ENCODE measurements around the gene VRK3.
"Not testable (repeated sequence)": the region's sequence is repeated elsewhere in the genome, so short reads cannot be mapped to it uniquely, and the experiment has no call there.

VRK3 gene

DNA sequence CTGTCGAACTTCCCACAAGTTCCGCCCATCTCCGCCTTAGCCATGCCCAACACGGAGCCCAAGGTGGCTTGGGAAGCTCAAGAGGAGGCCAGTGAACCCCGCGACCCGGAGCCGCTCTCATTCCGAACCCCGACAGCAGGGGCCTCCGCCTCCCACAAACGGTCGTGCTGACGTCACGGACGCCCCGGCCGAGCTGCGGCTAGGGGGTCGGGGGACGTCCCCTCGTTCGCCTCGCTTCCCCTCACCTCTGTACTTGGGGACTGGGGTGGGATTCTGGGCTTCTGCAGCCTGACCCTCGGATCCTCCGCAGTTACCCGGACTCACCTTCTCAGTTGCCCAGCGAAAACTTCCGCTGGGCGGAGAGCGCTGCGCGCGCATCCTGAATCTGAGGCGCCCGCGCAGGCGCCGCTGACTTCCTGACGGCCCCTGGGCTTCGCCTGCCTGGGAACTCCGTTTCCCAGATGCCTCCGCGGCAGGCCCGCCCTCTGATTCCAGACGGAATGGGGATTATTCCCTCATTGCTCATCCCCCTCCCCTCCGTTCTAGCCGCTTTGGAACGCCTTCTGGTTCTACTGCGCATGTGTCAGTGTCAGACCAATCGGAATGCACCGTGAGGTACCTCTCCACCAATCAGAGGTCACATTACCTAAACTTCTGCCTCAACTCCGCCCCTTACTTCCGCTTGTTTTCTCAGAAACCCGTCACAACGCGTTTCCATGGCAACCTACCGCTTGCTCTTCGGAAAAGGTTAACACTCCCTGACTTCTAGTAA is at the start of gene VRK3:
VRK3 (minus strand) TSS at position 351 of the 772 bp plus-strand sequence. CDS start 9,210 bp downstream, outside the sequence.
- DNase-seq: peak; percentile 98

DNA sequence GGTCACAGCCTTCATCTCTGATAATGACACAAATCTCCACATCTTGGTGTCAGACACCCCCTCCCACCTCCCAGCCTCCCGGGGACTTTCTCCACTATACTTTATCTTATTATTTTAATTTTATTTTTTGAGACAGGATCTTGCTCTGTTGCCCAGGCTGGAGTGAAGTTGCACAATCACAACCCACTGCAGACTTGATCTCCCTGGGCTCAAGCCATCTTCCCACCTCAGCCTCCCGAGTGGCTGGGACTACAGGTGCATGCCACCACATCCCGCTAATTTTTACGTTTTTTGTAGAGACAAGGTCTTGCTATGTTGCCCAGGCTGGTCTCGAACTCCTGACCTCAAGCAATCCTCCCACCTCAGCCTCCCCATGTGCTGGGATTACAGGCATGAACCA is 43.2 kb upstream of the VRK3 start:
- not testable (repeated sequence) for DNase-seq

- no peak for DNase-seq
Observed at GRCh38 chr19:50067575-50067974, 42.4 kb upstream of the VRK3 start.

- DNase-seq: no peak
Observed at GRCh38 chr19:50065938-50066337, 40.8 kb upstream of the VRK3 start.

- DNase-seq: no peak
Observed at GRCh38 chr19:50061650-50062049, 36.5 kb upstream of the VRK3 start.

- DNase-seq: no peak
Observed at GRCh38 chr19:50060107-50060506, 34.9 kb upstream of the VRK3 start.

DNA sequence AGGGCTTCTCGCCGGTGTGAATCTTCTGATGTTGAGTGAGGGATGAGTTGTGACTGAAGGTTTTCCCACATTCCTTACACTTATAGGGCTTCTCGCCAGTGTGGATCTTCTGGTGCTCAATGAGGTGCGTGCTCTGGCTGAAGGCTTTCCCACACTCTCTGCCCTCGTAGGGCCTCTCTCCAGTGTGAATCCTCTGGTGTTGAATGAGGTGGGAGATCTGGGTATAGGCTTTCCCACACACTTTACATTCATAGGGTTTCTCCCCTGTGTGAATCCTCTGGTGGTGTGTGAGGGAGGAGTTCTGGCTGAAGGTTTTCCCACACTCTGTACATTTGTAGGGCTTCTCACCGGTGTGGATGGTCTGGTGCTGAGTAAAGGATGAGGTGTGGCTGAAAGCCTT is 33.9 kb upstream of the VRK3 start:
- DNase-seq: no peak

DNA sequence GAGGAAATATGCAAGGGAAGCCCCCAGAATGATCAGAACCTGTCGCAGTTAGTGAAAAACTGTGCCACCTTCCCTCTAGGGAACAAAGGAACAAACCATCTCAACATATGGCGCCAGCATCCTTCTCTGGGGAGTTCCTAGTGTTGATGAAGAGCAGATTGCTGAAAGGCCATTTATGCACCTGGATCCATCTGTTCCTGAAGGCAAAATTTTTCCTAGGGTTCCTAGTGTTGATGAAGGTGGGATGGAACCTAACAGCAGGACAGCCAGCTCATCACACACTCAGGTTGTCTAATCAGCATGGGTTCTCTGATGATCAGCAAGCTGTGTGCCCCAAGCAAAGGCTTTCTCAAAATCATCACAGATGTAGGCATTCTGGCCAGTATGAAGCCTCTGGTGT is 33.3 kb upstream of the VRK3 start:
- DNase-seq: no peak

DNA sequence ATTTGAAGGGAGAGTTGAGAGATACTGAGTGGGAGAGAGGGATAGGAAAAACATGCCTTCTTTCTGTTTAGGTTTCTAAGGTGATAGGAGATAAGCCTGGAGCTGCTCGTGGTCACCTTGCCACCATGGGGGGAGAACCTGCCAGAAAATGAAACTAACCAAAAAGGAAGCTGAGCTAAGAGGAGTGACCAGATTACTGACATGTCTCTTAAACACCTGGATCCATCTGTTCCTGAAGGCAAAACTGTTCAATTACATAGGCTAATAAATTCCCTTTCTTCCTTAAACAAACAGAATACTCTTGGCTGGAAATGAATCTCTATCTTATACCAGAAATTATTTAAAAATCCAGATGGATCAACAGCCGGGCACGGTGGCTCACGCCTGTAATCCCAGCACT is 27.9 kb upstream of the VRK3 start:
- DNase-seq: no peak

DNA sequence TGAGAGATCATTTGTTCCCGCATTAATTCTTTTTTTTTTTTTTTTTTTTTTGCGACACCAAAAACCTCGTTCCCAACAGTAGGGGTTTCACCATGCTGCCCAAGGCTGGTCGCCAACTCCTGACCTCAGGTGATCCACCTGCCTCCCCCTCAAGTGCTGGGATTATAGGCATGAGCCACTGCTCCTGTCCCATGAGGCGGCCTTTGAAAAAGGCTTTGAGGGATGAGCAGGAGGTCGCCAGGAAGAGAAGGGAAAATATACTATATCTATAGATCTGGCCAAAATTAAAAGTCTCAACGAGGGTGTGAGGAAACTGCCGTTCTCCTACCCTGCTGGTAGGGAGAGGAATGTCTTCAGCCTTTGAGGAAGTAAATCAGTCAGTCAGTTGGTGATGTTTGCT is 26.8 kb upstream of the VRK3 start:
- DNase-seq: no peak

DNA sequence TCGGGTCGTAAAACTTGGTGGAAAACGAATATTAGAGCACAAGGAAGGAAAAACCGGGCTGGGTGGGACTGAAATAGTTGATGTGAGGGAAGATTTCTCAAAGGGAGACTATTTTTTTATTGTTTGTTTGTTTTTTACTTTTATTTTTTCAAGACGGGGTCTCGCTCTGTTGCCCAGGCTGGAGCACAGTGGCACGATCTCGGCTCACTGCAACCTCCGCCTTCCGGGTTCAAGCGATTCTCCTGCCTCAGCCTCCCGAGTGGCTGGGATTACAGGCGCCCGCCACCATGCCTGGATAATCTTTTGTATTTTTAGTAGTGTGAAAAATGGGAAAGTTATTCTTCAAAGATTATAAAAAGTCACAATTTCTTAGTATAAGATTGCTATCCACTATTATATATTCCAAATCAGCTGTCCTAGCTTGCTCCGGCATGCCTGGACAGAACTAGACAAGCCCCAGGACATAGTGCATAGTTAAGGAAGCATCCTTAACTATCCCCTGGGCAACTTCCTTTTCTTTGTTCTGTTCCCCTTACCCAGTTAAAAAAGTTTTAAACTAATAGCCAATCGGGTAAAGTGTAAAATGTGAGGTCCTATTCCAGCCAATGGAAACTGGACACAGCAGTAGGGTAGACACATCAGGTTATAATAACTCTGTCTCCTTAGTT is 26.2 kb upstream of the VRK3 start:
- not testable (repeated sequence) for DNase-seq

- DNase-seq: peak; percentile 84
Observed at GRCh38 chr19:50050406-50051227, 25.4 kb upstream of the VRK3 start.

DNA sequence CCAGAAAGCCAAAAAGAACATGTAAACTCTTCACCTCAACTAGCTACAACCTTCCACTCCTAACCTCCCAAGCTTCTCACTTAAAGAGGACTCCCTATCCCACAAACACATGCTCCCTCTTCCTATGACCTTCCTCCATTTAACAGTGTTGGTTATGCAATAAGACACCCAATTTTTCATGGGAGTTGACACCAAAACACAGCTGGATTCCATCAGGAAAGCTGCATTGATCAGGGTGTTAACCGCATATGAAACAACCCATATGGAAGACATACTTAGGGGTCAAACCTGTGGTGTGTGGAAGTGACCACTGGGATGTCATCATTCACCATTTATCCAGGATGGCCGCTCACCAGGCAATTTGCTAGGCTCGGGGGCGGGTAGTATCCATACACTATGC is 22.5 kb upstream of the VRK3 start:
- no peak for DNase-seq

- DNase-seq: peak; percentile 76
Observed at GRCh38 chr19:50046649-50047503, 21.7 kb upstream of the VRK3 start.

DNA sequence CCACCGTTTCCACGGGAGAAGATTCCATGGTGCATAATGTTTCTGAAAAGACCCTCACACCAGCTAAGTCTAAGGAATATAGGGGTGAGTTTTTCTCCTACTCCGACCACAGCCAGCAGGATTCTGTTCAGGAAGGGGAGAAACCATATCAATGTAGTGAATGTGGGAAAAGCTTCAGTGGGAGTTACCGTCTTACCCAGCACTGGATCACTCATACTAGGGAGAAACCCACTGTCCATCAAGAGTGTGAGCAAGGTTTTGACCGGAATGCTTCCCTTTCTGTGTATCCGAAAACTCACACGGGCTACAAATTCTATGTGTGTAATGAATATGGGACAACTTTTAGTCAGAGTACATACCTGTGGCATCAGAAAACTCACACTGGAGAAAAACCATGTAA is 19.8 kb upstream of the VRK3 start:
- DNase-seq: no peak

GRCh38 chr19:50043967-50044366 is 18.8 kb upstream of the VRK3 start:
- DNase-seq: no peak

DNA sequence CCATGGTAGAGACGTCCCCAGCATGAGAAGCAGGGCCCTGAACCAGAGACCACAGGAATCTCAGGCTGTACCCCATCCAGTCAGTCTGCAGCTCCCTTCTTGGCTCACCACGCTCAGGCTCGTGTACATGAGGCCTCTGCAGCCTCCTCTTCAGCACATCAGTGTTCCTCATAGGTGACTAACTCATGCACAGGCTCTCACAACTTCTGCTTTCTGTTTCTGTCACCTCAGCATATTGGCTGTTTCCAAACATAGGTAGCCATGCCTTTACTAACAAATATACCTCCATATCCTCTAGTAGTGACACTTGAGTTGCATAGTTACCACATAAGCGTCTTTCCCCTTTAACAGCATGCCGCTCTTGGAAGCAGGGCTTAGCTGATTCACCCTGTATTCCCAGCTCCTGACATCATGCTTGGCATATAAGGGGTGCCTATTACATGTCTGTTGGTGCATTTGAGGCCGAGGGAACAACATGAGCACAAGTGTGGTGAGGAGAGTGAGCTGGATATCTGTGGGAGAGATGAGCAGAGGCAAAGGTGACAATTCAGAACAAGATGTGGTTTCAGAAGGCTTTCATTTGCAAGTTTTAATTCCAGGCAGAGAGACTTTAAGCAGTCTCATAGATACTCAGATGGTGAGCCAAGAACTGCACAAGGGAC is 17.3 kb upstream of the VRK3 start:
- DNase-seq: no peak

- no peak for DNase-seq
Observed at GRCh38 chr19:50040967-50041366, 15.8 kb upstream of the VRK3 start.

GRCh38 chr19:50039968-50040367 is 14.8 kb upstream of the VRK3 start:
- no peak for DNase-seq

DNA sequence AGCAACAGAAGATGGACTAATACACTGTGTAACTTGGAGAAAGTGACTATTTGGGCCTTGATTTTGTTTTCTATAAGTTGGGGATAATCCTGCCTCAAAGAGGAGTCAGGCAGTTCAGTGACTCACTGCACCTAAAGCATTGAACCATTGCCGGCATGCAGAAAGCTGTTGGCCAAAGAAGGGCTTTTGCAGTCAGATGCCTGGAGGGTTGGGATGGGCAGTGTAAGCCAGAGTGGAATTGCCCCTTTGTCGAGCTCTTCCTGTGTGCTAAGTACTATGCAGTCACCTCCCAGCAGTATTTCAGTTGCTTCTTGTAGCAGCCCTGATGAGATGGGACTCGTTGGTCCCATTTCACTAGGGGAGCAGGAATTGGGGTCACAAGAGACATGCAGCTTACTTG is 11.7 kb upstream of the VRK3 start:
- no peak for DNase-seq

GRCh38 chr19:50030937-50031336 is 5.8 kb upstream of the VRK3 start:
- DNase-seq: no peak

DNA sequence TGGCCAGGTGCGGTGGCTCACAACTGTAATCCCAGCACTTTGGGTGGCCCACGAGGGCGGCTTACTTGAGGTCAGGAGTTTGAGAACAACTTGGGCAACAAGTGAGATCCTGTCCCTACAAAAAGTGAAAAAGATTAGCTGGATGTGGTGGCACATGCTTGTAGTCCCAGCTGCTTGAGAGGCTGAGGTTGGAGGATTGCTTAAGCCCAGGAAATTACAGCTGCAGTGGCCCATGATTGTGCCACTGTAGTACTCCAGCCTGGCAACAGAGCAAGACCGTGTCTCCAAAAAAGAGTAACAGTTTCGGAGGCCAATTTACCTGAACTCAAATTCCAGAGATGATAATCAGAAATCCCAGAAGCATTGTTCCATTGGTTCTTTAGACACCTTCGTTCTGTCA is 5.1 kb upstream of the VRK3 start:
- no peak for DNase-seq
